HG03045 (cell line): ENCODE results near the gene GTF3C1.
"Not testable (repeated sequence)": the region's sequence is repeated elsewhere in the genome, so short reads cannot be mapped to it uniquely, and the experiment has no call there.

Source experiments
- ATAC-seq: cut with Tn5 transposase; IDR thresholded peaks from one replicate; pipeline ENCODE4 v1.9.1; 2021; ENCODE audit warnings: mild to moderate bottlenecking, moderate library complexity; ENCODE audit not compliant: unreplicated experiment

The GTF3C1 gene

GRCh38 chr16:27465483-27465879 lies 84.2 kb downstream of the GTF3C1 start:
- ATAC-seq, result no peak

DNA sequence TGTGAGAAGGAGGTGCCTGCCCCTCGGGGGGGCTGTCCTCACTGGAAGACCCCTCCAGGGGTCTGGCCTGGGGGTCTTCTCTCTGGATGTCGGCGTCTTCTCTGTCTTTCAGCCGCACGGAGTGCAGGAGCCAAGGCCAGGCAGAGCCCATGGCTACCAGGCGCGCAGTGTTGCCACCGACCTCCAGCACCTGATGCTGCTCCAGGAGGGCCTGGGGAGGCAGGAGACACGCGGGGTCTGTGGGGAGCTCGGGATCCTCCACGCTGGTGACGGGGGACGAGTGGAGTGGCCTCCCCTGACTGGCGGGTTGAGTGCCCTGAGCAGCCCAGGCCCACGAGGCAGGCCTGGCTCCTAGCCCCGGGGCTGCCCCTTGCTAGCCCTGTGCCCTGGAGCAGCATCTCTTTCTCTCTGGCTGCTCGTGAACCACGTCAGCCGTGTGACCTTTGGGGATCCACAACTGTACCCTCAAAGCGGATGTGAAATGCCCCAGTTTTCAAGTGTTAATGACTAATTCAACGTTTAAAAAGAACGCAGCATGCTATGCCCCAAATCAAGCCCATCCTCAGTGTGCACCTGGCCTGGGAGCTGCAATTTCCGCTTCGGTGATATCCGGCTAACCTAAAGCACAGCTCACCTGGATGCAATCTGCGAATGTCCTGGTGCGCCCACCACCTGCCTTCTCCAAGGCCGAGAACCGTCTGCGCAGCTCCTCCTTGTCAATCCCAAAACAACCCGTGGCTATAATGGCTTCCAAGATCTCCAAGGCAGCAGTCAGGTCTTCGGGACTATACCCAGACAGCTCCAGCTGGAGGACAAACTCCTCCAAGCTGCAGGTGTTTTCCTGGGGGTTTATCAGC lies 84.9 kb downstream of the GTF3C1 start:
- ATAC-seq, result no peak

DNA sequence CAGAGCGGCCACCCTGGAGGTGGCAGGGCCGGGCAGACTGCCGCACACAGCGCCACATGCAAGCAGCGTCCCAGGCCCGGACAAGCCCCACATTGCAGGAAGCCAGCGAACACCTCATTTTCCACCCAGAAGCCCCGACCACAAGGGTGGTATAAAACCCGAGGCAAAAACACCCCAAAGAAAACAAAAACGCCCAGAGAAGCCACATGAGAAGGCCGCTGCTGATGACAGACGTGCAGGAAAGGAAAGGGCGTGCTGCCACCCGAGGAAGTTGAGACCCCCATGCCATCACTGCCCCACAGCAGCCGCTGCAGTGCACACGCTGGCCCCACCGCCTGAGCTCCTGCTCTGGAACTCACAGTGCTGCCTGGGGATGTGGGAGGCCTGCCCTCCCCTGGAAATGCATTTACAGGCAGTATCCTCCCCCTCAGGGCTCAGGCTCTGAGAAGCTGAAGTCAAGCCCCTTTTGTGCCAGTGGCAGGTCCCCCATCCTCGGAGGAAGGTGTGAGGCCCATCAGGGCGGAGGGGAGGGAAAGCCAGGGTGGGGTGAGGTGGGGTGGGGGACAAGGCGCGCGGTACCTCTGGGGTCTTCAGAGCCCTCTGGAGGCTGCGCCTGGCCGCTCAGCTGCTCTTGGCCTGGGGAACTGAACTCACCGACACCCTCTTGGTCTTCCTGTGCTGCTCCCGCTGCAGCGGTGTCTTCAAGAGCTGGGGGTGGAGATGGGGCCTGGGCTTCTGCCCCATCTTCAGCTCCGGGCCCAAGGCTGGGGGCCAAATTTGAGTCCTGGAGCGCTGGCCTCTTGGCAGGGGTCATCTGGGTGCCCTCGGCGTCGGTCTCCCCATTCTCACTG lies 85.7 kb downstream of the GTF3C1 start:
- no peak for ATAC-seq

GRCh38 chr16:27462846-27463682 lies 86.6 kb downstream of the GTF3C1 start:
- no peak for ATAC-seq

GRCh38 chr16:27462200-27462845 lies 87.4 kb downstream of the GTF3C1 start:
- ATAC-seq, result no peak

DNA sequence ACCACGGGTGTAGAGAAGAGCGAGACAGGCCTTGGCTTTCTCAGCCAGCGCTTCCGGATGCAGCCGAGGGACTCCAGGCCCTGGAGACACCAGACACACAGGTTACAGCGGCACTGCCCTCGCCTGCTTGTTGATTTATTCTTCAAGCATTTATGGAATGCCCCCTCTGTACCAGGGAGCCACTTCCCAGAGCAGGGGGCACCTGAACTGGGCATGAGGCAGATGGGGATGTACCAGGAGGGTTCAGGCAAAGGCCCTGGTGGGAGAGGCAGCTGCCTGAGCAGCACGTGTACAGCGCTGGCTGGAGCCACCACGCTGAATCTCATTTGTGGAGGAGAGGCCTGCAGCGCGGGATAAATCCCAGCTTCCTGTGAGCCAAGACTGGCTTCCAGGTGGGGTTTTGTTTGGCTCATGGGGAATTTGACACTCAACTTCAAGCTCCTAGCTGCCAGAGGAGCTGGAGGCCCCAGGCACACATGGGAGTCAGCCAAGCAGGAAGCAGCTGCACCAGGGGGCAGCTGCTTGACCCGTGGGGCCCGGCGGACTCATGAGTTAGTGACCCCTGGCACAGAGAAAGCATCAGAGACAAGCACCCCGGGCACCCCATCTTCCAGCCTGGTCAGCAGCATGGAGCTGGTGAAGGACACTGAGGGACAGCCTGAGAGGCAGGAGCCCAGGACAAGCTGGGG lies 88.1 kb downstream of the GTF3C1 start:
- no peak for ATAC-seq

GRCh38 chr16:27460663-27461482 lies 88.8 kb downstream of the GTF3C1 start:
- ATAC-seq, result no peak

GRCh38 chr16:27460213-27460612 lies 89.5 kb downstream of the GTF3C1 start:
- no peak for ATAC-seq

DNA sequence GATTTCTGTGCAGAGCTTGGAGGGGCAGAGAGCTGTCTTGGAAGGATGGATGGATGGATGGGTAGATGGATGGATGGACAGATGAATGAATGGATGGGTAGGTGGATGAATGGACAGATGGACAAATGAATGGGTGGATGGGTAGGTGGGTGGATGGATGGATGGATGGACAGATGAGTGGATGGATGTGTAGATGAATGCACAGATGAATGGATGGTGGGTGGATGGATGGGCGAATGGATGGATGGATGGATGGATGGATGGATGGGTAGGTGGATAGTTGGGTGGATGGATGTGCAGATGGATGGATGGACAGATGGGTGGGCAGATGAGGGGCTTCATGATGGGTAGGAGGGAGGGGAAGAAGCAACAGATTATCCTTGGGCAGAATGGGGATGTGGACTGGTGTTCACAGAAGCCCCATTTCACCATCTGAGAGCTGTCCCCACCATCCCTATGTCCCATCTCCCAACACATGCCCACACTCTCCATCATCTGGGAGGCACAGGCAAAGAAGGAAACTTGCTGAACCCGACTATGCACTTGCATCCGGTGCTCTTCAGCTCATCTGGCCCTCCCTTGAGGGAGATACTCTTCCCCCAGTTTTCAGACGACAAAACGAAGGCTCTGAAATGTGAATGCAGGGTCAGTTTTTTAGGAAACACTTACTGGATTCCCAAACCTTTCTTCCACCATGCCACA lies 90.6 kb downstream of the GTF3C1 start:
- no peak for ATAC-seq

GRCh38 chr16:27458258-27458657 lies 91.5 kb downstream of the GTF3C1 start:
- ATAC-seq, result no peak

DNA sequence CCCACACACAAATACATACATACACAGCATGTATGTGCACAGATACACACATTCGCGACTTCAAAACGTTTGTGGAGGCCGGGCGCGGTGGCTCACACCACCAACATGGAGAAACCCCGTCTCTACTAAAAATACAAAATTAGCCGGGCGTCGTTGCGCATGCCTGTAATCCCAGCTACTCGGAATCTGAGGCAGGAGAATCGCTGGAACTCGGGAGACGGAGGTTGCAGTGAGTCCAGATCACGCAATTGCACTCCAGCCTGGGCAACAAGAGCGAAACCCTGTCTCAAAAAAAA lies 92.2 kb downstream of the GTF3C1 start:
- not testable (repeated sequence) for ATAC-seq

DNA sequence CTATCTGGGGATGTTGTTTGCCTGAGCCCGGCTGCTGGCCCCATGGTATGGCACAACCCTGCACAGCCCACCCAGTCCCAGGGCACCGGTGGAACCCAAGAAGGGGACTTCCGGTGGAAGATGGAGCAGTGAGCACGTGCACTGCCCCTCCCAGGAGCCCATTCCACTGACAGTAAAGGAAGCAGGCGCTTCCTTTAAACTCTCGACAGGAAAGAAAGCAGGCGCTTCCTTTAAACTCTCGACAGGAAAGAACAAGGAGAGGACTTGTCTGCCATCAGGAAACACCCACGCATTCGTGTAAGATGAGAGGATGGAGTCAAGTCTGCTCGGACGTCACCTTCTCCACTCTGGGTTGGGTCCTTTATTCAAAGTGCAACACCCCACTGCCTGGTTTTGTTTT lies 94.0 kb downstream of the GTF3C1 start:
- ATAC-seq, result no peak

DNA sequence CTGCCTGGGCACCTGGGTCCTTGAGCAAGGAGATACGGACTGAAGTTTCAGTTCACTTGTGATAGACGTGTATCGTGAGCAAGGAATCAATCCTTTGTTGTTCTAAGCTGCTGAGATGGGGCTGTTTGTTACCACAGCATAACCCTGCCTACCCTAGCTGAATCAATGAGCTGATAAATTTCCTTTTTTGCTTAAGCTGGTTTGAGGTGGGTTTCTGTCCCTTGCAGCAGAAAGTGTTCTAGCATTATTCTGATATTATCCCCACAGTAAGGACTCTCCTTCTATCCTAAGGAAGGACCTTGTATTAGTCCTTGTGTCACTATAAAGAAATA lies 96.3 kb downstream of the GTF3C1 start:
- no peak for ATAC-seq

DNA sequence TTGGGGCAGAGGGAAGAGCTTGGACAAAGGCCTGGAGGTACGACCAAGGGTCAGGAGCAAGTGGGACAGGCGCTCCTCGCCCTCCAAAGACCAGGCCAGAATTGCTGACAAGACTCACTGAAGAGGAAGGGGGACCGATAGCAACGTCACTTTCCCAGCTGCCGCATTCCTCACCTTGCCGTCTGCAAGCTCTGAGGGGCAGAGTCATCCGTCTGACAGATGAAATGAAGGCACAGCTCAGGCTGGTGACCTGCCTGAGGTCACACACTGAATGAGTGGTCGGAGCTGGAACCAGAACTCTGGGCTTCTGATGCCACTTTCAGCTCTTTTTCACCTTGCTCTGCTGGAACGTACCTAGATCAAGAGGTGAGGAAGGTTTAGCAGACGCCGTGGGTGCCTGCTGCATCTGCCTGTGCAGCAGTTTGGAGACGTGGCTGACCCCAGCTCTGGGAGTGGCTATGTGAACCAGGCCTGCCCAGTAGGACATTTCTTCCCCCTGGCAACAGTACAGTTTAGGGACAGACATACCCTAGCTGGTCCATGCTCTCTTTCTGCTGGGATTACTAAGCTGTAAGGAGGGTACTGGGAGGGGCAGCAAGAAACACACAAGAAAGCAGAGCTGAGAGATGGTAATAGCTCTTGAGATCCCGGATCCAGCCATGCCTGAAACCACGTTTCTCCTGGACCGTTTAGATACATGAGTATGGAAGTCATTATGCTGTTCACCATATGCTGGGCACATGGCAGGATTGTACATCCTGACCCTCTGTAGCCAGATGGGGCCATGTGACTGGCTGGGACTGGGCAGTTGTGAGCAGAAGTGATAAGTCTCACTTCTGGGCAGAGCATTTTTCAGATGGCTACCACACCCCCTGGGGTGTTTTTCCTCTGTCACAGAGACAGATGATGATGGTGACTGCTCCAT lies 96.9 kb downstream of the GTF3C1 start:
- ATAC-seq, result no peak

DNA sequence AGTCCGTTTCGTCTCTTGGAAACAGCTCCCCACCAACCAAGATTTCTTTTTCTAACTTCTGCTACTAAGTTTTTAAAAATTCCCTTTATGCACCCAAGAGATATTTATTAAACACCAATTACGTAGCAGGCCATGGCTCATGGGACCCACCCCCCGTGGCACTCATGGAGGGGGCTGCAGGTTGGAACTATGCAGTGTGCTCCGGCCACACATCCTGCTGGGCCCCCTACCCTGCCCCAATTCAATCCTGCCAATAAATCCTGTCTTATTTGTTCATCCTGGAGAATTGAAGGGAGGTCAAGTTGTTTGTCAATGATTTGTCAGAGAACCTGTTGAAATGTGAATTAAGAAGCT lies 99.5 kb downstream of the GTF3C1 start:
- peak; percentile 20 for ATAC-seq

GRCh38 chr16:27449434-27450195 lies 100.1 kb downstream of the GTF3C1 start:
- peak; percentile 37 for ATAC-seq
